Small intestine (tissue), 7 donors: ENCODE data around the gene LONRF3. TPM values are rescaled to one million over a fixed set of nuclear protein-coding genes. Genes with fewer than 3 reads are reported as not detected.

Experiments used
- DNase-seq, 2 donors: peaks; one replicate each; pipeline versions ENCODE4 v3.0.0 to v3.0.0-alpha.2; 2013
- FAIRE-seq: peaks from 2 replicates; lab custom pipeline; 2012; peaks lifted over from hg19 to GRCh38; lab: Jason Lieb, UNC
- H3K27ac ChIP-seq, 3 donors: one replicate each; pipeline ENCODE4 v1.5.1; 2013; ENCODE audit warnings: low read length in 2 of 3, mild to moderate bottlenecking in 2 of 3, control low read depth in 1 of 3, inconsistent platforms in 1 of 3, low read depth in 1 of 3, moderate library complexity in 1 of 3
- H3K27me3 ChIP-seq, 3 donors: one replicate each; pipeline ENCODE4 v1.6.1; 2013; ENCODE audit warnings: low read length in 3 of 3, inconsistent platforms in 1 of 3; ENCODE audit not compliant: control insufficient read depth in 3 of 3, insufficient read depth in 3 of 3
- H3K36me3 ChIP-seq, 3 donors: one replicate each; pipeline ENCODE4 v1.6.1; 2013; ENCODE audit warnings: low read length in 3 of 3, inconsistent platforms in 1 of 3, low read depth in 1 of 3, mild to moderate bottlenecking in 1 of 3, moderate library complexity in 1 of 3; ENCODE audit not compliant: control insufficient read depth in 3 of 3, insufficient read depth in 2 of 3
- H3K4me1 ChIP-seq, 3 donors: one replicate each; pipeline ENCODE4 v1.6.1; 2013; ENCODE audit warnings: low read length in 2 of 3, inconsistent platforms in 1 of 3, low read depth in 1 of 3, mild to moderate bottlenecking in 1 of 3, moderate library complexity in 1 of 3; ENCODE audit not compliant: control insufficient read depth in 3 of 3, insufficient read depth in 2 of 3
- H3K4me3 ChIP-seq, 3 donors: one replicate each; pipeline ENCODE4 v1.5.1; 2013; ENCODE audit warnings: low read length in 3 of 3, control low read depth in 1 of 3, inconsistent platforms in 1 of 3, low read depth in 1 of 3, mild to moderate bottlenecking in 1 of 3, moderate library complexity in 1 of 3
- H3K9me3 ChIP-seq, 2 donors: one replicate each; pipeline ENCODE4 v1.6.1; 2013; ENCODE audit warnings: low read depth in 1 of 2, low read length in 1 of 2; ENCODE audit not compliant: control insufficient read depth in 2 of 2, insufficient read depth in 1 of 2
- WGBS, 3 donors: extraction: QIAGEN DNeasy Blood & Tissue Kit; methylation state at CpG; one replicate each; pipeline ENCODE4 v1.1.7; 2013; 5-methylcytosine and 5-hydroxymethylcytosine counted together
- polyA plus RNA-seq, 4 donors: library from polyadenylated mRNA; stranded (reverse) in 3 of 4; unstranded in 1 of 4; fragments of 200-250 nt in 3 of 4; fragments of 120-200 nt in 1 of 4; gene quantifications; one replicate each; pipeline versions ENCODE4 v1.2.1 to v1.2.3, GENCODE V29; 2013
- donor health status: healthy with polysubstance abuse.
- donor health status: control.
- donor health status: control.
- donor health status: Bipolar disorder and iron deficiency.
- donor health status: healthy.

LONRF3 gene
- polyA plus RNA-seq, 4 donors, result 2.0 to 3.4 (median 2.3) TPM

- Histone ChIP-seq H3K4me1 (peaks cover 0 to 11% (median 0%) of the 10 kb centered on the region in 3 donors), H3K4me3 (peak overlapping the region in 2 of 3 donors; percentile 52 to 56), H3K36me3 (peaks cover 0 to 4% (median 0%) of the 10 kb centered on the region in 3 donors), H3K27ac (peak overlapping the region in 2 of 3 donors; percentile 44 to 69), H3K27me3 (peaks cover 0 to 25% (median 4%) of the 10 kb centered on the region in 3 donors), H3K9me3 (no peaks in the 10 kb centered on the region)
- FAIRE-seq (no peak), DNase-seq (peak; percentile 72 to 78)
- WGBS, 3 donors, result 8 to 33% (median 14%) methylated on average over 9 to 17 of the region's 17 CpGs
Observed at GRCh38 chrX:118976599-118977340, 2.4 kb downstream of the LONRF3 start.

DNA sequence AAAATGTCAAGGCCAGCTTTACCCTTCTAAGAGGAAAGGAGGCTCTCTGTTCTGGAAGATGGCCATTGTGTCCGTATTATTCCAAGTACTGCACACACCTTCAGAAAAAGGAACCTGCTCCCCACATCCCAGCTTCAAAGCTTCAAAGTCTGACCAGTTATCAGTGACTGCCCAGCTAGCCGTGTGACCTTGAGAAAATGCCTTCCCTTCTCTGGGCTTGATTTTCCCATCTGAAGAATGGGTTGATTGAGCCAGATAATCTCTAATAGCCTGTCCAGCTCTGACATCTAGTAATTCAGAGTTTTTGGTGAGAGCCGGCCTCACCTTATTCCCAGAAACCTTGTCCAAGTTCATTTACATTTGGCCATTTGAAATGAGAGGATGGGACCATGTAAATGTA lies 3.0 kb downstream of the LONRF3 start:
- no peak for DNase-seq
- Histone ChIP-seq H3K27me3 (peaks cover 0 to 25% (median 4%) of the 10 kb centered on the region in 3 donors), H3K9me3 (no peaks in the 10 kb centered on the region), H3K4me3 (no peak overlapping the region), H3K4me1 (peaks cover 0 to 11% (median 0%) of the 10 kb centered on the region in 3 donors), H3K27ac (no peak overlapping the region), H3K36me3 (peaks cover 0 to 4% (median 0%) of the 10 kb centered on the region in 3 donors)
- FAIRE-seq, result no peak
- WGBS, 3 donors, result 70 to 90% (median 88%) methylated on average over 3 of the region's 3 CpGs

DNA sequence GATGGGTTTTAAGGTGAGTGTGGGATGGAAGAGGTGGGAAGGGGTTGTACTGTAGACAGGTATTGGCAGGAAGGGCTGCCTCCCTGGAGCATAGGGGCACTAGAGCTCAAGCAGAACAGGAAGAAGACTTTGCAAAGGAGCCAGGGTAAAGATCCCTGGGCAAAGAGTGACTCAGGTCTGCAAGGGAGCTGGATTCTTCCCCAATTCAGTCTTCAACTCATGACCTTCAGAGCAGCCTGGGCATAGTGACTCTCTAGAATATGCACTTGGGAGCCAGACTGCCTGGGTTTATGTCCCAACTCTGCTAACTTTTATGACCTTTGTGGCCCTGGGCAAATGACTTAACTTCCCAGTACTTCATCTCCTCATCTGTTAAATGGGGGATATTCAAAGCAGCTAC lies 4.0 kb downstream of the LONRF3 start:
- DNase-seq, result no peak
- FAIRE-seq, result no peak
- peaks cover 0 to 6% (median 0%) of the 10 kb centered on the region in 3 donors for H3K36me3 ChIP-seq
- peaks cover 0 to 9% (median 0%) of the 10 kb centered on the region in 3 donors for H3K4me1 ChIP-seq
- H3K27me3 ChIP-seq, result peaks cover 0 to 14% (median 0%) of the 10 kb centered on the region in 3 donors
- H3K4me3 ChIP-seq, result no peak overlapping the region
- H3K9me3 ChIP-seq, result no peaks in the 10 kb centered on the region
- no peak overlapping the region for H3K27ac ChIP-seq

DNA sequence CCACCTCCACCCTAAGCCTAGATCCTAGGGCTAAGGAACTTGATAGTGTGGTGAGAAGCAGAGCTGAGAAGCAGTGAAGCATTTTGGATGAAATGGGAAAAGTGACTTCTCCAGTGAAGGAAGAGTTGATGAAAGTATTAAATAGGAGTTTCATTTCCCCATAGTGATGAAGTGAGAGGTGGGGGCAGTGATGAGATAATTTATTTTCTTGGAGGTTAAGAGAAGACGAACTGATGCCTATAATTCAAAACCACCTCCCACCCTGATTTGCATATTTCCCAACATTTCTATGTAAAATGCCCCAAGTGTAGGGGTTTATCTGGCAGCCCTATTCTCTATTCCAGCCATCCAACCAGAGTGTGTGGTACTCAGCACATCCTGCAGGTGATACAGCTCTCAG lies 6.3 kb downstream of the LONRF3 start:
- FAIRE-seq (no peak), DNase-seq (no peak)
- Histone ChIP-seq H3K36me3 (peaks cover 0 to 9% (median 3%) of the 10 kb centered on the region in 3 donors), H3K4me1 (no peaks in the 10 kb centered on the region), H3K4me3 (no peak overlapping the region), H3K27me3 (no peaks in the 10 kb centered on the region), H3K27ac (no peak overlapping the region), H3K9me3 (no peaks in the 10 kb centered on the region)
- WGBS, 3 donors, result 70 to 94% (median 90%) methylated on average over 1 of the region's 1 CpG

GRCh38 chrX:118983513-118983912 lies 9.1 kb downstream of the LONRF3 start:
- peak in 1 of 2 donors; percentile 22 for DNase-seq
- no peak for FAIRE-seq
- Histone ChIP-seq H3K4me1 (no peaks in the 10 kb centered on the region), H3K27me3 (no peaks in the 10 kb centered on the region), H3K36me3 (peaks cover 0 to 11% (median 3%) of the 10 kb centered on the region in 3 donors), H3K4me3 (no peak overlapping the region), H3K9me3 (no peaks in the 10 kb centered on the region), H3K27ac (no peak overlapping the region)
- WGBS, 3 donors, result 52 to 80% (median 60%) methylated on average over 6 of the region's 6 CpGs

GRCh38 chrX:118988911-118989310 lies 14.5 kb downstream of the LONRF3 start:
- H3K36me3 ChIP-seq, result peaks cover 0 to 19% (median 3%) of the 10 kb centered on the region in 3 donors
- H3K4me1 ChIP-seq, result no peaks in the 10 kb centered on the region
- DNase-seq, result no peak
- FAIRE-seq, result no peak
- WGBS, 3 donors, result 73 to 91% (median 89%) methylated on average over 7 of the region's 7 CpGs
- no peaks in the 10 kb centered on the region for H3K9me3 ChIP-seq
- H3K4me3 ChIP-seq, result no peak overlapping the region
- no peak overlapping the region for H3K27ac ChIP-seq
- H3K27me3 ChIP-seq, result no peaks in the 10 kb centered on the region

DNA sequence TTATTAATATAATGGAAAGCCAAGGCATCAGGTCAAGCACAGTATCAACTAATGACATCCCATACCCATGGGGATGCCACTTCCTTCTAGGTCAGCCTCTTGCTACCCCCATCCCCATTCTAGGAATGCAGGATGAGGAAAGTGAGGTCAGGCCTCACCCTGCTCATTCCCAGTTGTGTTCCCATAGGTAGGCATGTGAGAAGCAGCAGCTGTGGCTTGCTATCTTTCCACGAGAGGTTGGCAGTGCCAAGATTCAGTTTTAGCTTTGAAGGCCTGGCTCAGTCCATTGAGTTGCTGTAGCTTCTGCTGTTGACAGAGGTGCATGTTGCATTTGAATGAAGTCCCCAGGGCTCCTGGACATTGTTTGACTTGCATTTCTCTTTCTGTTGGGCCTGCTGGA lies 15.5 kb downstream of the LONRF3 start:
- Histone ChIP-seq H3K4me1 (no peaks in the 10 kb centered on the region), H3K9me3 (no peaks in the 10 kb centered on the region), H3K27ac (no peak overlapping the region), H3K27me3 (no peaks in the 10 kb centered on the region), H3K36me3 (peaks cover 0 to 16% (median under 1%) of the 10 kb centered on the region in 3 donors), H3K4me3 (no peak overlapping the region)
- 43 to 87% (median 84%) methylated on average over 1 of the region's 1 CpG for WGBS, 3 donors
- no peak for DNase-seq
- FAIRE-seq, result no peak

GRCh38 chrX:118990512-118991227 lies 16.3 kb downstream of the LONRF3 start:
- Histone ChIP-seq H3K9me3 (no peaks in the 10 kb centered on the region), H3K4me1 (no peaks in the 10 kb centered on the region), H3K27me3 (no peaks in the 10 kb centered on the region), H3K36me3 (peaks cover 0 to 16% (median 0%) of the 10 kb centered on the region in 3 donors), H3K4me3 (no peak overlapping the region), H3K27ac (no peak overlapping the region)
- 74 to 84% (median 84%) methylated on average over 11 of the region's 11 CpGs for WGBS, 3 donors
- FAIRE-seq (no peak), DNase-seq (no peak)
